Tibial nerve (tissue), 3 donors: Measurements from ENCODE around the gene GNG3.

Experiments
- POLR2A ChIP-seq, 2 donors: fragments of 450-650 bp; IDR thresholded peaks; one replicate each; pipeline ENCODE4 v1.6.1; 2017; ENCODE audit warnings: antibody characterized with exemption in 2 of 2, mild to moderate bottlenecking in 2 of 2, moderate library complexity in 2 of 2
- TF ChIP-seq, protein P1 (sequence below), 5 experiments: fragments of 200-600 bp in 3 of 5; fragments of 450-650 bp in 2 of 5; sonication (generic) in 3 of 5; IDR thresholded peaks; one replicate each; pipeline ENCODE4 v1.5.1; 2016 to 2019; ENCODE audit warnings: antibody characterized with exemption in 5 of 5, mild to moderate bottlenecking in 3 of 5, moderate library complexity in 2 of 5

DNA sequence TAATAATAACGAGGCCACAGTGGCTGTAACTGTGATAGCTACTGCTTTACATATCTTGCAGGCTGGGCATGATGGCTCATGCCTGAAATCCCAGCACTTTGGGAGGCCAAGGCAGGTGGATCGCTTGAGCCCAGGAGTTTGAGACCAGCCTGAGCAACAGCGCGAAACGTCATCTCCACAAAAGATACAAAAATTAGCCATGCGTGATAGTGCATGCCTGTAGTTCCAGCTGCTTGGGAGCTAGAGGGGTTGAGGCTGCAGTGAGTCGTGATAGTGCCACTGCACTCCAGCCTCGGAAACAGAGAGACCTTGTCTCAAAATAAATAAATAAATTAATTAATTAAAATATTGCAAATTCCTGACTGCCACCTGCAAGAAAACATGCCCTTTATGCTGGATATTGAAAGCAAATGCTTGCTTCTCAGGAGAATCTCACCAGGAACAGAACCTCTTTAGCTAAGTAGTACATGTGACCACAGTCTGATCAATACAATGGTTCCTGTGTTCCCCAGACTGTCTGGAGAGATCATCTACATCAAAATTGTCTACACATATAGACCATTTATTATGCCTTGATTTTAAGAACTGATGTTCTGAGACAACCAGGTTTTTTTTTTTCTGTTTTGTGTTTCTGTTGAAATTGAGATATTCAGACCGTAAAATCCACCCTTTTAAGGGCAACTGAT lies 40.1 kb downstream of the GNG3 start:
- no peak for TF ChIP-seq POLR2A (IDR thresholded peaks at IDR 0.05)
- TF ChIP-seq, protein P1, sequence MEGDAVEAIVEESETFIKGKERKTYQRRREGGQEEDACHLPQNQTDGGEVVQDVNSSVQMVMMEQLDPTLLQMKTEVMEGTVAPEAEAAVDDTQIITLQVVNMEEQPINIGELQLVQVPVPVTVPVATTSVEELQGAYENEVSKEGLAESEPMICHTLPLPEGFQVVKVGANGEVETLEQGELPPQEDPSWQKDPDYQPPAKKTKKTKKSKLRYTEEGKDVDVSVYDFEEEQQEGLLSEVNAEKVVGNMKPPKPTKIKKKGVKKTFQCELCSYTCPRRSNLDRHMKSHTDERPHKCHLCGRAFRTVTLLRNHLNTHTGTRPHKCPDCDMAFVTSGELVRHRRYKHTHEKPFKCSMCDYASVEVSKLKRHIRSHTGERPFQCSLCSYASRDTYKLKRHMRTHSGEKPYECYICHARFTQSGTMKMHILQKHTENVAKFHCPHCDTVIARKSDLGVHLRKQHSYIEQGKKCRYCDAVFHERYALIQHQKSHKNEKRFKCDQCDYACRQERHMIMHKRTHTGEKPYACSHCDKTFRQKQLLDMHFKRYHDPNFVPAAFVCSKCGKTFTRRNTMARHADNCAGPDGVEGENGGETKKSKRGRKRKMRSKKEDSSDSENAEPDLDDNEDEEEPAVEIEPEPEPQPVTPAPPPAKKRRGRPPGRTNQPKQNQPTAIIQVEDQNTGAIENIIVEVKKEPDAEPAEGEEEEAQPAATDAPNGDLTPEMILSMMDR (IDR thresholded peaks at IDR 0.05), result no peak
